IPS-NIHi11 (cell line): ENCODE data around the gene PTDSS2.
"Not testable (repeated sequence)": the region's sequence is repeated elsewhere in the genome, so short reads cannot be mapped to it uniquely, and the experiment has no call there.

Experiments used
- DNase-seq: peaks from one replicate; pipeline ENCODE4 v3.0.0; 2012; ENCODE audit warnings: mixed read lengths, low spot score

PTDSS2 gene

DNA sequence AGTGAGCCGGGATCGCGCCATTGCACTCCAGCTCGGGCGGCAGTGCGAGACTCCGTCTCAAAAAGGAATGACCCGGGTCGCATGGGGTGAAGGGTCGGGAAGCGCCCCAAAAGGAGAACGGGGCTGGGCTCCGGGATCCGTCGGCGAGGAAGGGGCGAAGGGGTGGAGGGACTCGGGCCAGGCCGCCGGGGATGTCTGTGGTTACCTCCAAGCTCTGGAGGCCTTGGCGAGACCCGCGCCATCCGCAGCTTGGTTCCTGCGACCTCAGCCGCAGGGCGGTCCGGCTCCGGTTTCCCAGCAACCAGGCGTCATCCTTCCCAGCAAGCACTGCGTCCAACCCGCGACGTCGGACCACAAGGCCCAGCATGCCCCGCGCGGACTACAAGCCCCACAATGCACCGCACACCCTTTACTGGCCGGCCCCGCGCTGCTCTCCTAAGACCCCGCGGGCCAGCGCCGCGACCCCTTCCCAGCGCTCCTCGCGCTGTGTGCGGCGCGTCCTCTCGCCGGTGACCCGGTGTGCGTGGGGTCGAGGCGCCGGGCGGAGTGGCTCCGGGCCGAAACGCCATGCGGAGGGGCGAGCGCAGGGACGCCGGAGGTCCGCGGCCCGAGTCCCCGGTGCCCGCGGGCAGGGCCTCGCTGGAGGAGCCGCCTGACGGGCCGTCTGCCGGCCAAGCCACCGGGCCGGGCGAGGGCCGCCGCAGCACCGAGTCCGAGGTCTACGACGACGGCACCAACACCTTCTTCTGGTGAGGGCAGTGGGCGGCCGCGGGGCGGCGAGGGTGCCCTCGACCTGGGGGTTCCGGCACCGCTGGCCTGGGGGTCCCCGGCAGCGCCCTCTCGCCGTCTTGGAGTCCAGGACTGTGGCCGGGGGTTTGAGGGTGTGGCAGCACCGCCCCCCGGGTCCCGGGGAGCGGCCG is at the start of gene PTDSS2:
PTDSS2 (plus strand) TSS at position 391 of the 920 bp plus-strand sequence; CDS start at position 568, 177 bp downstream.
- peak; percentile 90 for DNase-seq

DNA sequence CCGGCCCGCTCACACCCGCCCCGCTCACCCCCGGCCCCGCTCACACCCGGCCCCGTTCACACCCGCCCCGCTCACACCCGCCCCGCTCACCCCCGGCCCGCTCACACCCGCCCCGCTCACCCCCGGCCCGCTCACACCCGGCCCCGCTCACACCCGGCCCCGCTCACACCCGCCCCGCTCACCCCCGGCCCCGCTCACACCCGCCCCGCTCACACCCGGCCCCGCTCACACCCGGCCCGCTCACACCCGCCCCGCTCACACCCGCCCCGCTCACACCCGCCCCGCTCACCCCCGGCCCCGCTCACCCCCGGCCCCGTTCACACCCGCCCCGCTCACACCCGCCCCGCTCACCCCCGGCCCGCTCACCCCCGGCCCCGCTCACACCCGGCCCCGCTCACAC is 48.9 kb upstream of the PTDSS2 start:
- DNase-seq, result not testable (repeated sequence)

DNA sequence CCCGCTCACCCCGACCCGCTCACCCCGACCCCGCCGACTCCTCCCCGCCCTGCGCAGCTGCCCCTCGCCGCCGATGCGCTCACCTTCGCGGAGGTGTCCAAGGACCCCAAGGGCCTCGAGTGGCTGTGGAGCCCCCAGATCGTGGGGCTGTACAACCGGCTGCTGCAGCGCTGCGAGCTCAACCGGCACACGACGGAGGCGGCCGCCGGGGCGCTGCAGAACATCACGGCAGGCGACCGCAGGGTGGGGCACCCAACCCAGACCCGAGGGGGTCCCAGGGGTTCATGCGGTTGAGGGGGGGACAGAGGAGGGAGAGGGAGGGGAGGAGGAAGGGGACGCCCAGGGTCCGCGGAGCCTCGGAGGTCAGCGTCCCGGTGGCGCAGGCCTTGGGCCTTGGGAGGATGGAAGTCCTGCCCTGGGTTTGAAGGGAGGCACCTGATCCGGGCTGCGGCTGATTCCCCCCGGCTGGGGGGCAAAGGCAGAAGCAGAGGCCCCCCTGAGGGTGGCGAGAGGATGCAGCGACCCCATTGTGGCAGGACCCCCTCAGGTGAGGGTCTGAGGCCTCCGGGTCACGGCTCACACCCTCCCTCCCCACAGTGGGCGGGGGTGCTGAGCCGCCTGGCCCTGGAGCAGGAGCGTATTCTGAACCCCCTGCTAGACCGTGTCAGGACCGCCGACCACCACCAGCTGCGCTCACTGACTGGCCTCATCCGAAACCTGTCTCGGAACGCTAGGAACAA is 46.9 kb upstream of the PTDSS2 start:
- DNase-seq, result no peak

DNA sequence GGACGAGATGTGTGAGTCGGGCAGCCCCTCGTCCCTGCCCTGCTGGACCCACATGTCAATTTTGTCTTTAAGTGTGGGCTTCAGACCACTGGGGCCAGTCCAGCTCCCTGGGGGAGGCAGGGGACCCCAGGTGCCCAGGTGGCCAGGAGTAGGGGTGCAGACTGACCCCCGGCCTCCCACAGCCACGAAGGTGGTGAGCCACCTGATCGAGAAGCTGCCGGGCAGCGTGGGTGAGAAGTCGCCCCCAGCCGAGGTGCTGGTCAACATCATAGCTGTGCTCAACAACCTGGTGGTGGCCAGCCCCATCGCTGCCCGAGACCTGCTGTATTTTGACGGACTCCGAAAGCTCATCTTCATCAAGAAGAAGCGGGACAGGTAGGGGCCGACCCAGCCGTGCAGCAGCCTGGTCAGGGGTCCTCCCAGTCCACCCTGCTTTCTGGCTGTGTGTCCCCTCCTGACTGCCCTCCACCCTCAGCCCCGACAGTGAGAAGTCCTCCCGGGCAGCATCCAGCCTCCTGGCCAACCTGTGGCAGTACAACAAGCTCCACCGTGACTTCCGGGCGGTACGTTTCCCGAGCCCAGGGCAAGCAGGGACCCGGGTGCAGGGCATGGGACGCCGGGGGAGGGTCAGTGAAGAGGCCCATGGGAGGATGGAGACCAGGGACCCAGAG is 46.2 kb upstream of the PTDSS2 start:
- DNase-seq, result no peak

DNA sequence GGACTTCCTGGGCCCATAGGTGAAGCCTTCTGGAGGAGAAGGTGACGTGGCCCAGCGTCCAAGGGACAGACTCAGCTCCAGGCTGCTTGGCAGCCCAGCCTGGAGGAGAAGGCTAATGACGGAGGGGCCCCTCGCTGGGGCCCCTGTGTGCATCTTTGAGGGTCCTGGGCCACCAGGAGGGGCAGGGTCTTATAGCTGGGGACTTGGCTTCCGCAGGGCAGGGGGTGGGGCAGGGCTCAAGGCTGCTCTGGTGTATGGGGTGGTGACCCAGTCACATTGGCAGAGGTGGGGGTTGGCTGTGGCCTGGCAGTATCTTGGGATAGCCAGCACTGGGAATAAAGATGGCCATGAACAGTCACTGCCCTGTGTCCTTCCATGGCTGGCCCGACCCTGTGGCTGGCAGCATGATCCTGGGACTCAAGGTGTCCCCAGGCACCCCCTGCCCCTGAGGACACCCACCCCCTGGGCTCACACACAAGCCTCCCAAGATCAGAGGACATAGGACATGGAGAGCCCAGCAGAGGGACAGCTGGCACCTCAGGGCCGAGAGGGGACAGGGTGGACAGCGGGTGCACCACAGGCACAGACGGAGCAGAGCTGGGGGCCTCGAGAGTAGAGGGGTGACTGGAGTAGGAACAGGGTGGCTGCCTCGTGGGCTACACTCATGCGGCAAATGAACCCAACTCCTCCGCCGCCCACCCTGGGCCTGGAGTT is 45.4 kb upstream of the PTDSS2 start:
- no peak for DNase-seq

DNA sequence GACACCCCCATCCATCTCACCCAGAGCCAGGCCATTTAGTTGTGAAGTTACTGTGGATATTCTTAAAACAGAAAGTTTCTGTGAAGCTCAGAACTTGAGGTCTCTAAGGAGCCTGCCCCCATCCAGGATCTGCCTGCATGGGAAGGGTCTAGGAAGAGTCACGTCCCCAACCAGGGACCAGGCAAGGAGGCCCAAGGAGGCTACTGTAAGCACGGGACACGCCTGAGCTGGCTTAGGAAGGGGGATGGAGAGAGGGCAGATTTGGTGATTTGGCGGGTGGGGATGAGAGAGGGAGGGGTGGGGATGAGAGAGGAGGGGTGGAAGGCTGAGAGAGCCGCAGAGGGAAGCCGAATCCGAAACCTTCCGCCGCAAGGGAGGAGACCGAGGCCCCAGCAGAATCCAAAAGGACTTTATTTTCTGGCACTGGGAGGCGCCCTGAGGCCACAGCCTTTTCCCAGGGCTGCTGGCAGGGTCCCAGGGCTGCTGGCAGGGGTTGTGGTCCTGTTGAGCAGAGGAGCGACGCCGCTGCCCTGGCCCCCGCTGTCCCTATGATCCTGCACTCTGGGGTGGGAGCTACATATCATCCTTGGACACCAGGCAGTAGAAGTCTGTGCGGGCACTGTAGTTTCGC is 44.6 kb upstream of the PTDSS2 start:
- no peak for DNase-seq

DNA sequence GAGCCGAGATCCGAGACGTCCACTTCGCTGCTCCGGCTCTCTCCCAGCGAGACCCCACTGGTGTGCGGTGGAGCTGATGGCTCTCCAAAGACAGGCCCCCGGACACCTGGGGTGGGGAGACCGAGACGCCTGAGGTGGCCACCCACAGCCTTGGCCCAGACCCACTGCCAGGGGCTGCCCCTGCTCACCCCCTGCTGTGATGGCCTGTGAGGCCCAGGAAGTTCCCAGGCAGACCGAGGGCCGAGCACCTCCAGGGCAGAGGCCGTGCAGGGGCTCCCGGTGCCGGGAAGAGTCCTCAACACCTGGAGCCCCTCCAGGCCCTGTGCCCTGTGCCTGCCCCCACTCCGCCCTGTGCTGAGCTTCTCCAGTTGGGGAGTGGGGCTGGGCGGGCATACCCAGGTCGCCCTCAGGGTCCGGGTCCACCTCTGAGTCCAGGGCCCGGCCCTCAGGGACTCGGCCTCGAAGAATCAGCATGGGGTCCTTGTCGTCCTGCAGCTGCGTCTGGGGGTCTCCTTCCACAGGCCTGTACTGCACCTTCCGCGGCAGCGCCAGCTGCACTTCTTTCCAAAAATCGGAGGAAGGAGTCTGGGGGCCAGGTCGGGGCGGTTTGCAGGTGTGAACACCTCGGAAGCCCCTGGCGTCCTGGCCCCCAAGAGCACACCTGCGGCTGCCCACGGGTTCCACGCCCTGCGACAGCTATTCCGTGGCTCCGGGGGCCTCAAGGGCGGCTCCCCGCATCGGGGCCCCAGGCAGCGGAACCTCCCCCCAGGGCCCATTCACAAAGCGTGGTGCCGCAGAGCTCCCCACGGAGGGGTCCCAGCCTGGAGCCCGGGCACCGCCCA is 43.9 kb upstream of the PTDSS2 start:
- no peak for DNase-seq

DNA sequence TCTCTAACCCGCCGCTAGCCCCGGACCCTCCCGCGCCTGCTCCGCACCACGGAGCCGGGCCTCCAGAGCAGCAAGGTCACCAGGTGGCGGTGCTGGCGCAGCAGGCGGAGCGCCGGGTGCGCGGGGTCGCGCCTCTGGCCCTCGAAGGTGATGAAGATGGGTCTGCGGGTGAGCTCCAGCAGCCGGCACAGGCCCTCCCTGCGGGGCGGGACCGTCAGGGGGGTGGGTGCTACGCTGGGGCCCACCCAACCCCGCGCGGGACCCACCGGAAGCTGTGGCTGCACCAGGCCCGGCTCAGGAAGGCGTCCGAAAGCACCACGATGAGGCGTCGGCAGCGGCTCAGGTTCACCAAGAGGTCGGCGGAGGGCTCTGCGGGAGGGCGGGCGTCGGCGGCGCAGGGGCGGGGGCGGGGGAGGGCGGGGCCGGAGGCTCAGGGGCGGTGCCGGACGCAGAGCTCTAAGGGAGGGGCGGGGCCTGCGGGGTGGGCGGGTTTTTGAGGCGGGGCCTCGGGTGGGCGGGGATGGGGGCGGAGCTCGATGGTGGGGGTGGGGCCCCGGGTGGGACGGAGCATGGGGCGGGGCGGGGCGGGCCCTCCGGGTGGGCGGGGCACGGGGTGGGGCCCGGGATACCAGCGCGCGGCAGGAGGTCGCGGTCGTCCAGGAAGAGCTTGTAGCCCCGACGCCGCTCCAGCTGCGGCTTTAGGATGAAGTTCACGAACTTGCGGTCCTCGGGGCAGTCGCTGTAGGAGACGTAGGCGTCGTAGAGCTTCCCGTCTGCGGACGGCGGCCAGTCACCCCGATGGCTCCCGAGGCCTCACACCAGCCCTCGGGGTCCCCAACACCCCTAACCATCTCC is 43.1 kb upstream of the PTDSS2 start:
- peak; percentile 94 for DNase-seq

DNA sequence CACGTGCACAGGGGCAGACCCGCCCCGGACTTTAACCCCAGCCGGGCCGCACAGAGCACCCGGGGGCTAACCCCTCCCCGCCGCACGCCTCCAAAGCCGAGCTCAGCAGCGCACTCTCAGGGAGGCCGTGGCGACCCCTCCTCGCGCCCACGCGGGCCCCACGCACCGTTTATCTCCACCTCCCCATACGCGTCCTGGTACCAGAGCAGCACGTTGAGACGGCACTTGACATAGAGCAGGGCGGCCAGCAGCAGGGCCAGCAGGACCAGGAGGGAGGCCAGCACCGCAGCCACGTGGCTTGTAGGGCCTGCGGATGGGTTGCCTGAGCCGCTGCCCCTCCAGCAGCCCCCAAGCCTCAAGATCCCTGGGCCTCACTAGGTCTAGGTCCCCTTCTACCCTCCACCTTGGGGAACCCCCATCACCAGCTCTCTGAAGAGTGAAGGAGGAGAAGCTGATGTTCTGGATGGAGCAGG is 42.4 kb upstream of the PTDSS2 start:
- DNase-seq, result no peak

DNA sequence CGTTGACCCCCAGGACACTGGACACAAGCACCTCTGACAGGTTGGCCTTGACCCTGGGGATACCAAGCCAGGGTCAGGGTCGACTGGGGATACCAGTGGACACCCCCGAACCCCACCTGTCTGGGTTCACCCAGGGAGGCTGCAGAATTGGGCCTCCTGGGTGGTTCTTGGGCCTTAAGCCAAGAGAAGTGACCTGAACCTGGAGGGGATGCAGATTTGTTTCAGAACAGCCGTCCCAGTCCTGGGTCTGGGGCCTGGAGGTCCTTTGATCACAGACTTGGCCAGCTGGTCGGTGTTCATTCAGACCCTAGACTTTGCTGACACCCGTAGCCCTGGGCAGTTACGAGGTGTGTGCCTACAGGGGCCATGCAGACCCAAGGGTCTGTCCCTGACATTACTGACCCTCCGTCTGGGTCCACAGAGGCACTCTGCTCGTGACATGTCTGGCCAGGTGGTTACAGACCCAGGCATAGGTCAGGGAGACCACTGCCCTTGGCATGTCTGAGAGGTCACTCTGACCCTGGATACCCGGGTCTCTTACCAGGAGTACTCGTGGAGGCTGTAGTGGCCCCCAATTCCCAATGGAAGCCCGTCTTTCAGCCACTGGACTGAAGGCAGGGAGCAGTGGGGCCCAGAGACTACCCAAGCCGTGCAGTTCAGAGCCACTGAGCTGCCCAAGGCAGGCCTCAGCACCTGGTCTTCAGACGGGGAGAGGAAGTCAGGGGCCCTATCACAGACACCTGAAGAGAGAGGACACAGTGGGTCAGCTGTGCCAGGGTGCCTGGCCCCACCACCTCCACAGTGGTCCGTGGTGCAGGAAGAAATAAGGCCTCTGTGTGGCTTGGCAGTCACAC is 41.7 kb upstream of the PTDSS2 start:
- no peak for DNase-seq

DNA sequence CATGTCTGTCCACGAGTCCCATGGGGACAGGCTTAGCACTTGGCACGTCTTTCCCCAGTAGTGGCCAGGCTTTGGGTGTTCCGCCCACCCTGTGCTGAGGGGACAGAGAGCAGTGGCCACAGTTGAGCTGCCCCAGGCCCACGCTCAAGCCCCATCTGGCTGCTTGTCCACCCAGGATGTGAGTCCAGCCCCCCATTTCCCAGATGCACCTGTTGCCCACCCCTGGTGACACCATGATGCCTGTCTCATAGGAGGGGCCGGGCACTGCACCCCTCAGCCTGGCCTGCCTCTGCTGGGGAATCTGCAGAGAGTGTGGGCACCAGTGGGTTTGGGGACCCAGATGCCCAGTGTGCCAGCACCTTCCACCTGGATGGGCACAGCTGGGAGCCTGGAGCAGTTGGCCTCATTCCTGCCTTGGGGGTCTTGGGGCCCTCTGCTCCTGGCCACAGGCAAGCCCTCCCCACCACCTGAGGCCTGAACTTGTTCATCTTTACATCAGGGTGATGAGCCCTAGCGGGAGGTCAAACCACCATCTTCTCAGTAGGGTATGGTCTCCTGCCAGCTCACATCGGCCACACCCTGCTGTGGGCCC is 41.0 kb upstream of the PTDSS2 start:
- DNase-seq, result no peak

DNA sequence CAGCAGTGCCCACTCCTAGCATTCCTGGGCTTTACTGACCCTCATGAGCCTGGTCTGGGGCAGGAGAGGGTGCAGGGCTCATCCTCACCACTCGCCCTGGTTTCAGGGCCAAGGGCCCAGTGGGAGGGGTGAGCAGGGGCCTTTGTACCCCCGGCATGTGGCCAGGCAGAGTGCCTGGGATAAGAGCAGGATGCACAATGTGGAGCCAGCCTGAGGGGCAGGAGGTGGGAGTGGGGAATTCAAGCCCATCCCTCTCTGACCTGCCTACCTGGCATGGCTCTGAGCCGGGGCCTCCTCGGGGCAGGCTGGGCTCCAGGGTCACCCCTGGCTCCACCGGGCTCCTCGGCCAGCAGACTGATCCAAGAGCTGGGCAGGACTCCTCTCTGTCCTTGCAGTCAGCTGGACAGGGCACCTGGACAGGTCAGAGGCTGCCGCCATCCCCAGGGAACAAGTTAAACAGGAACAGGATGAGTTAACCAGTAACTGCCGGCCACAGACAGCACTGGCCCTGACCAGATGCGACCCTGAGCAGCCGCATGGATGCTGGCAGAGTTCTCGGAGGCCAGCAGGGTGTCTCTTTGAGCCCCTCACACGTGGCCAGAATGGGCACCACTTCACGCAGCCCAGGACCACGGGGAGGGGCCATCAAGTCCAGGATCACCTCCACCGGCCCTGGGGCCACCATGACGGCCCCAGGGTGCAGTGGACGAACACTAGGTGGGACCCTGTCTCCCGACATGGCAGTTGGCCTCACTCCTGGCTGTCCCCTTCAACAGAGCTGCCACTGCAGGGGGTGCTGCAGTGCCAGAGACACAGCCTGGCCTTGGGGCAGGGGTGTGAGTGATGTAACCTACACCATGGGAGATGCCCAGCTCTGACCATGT is 40.2 kb upstream of the PTDSS2 start:
- no peak for DNase-seq

DNA sequence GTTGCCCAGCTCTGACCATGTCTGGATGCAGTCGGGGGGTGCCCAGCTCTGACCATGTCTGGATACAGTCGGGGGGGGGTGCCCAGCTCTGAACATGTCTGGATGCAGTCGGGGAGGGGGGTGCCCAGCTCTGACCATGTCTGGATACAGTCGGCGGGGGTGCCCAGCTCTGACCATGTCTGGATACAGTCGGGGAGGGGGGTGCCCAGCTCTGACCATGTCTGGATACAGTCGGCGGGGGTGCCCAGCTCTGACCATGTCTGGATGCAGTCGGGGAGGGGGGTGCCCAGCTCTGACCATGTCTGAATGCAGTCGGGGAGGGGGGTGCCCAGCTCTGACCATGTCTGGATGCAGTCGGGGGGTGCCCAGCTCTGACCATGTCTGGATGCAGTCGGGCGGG is 39.4 kb upstream of the PTDSS2 start:
- DNase-seq, result not testable (repeated sequence)

DNA sequence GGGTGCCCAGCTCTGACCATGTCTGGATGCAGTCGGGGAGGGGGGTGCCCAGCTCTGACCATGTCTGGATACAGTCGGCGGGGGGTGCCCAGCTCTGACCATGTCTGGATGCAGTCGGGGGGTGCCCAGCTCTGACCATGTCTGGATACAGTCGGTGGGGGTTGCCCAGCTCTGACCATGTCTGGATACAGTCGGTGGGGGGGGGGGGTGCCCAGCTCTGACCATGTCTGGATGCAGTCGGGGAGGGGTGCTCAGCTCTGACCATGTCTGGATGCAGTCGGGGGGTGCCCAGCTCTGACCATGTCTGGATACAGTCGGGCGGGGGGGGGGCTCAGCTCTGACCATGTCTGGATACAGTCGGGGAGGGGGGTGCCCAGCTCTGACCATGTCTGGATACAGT is 38.6 kb upstream of the PTDSS2 start:
- DNase-seq, result not testable (repeated sequence)

DNA sequence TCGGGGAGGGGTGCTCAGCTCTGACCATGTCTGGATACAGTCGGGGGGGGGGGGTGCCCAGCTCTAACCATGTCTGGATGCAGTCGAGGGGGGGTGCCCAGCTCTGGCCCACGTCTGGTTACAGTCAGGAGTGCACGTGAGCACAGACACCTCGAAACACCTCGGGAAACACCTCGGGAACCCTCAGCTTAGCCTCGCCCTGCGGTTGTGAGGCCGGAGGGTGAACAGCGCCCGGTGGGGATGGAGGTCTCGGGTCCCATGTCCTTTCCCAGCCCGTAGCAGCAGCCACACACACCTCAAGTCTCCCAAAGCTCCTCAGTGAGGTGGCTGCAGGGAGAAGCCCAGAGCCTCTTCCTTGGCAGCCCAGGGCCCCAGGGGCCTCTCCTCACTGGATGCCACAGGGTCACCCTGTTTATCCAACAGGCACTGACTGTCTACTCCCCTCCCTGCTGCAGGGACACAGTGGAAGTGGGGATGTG is 37.4 kb upstream of the PTDSS2 start:
- no peak for DNase-seq

DNA sequence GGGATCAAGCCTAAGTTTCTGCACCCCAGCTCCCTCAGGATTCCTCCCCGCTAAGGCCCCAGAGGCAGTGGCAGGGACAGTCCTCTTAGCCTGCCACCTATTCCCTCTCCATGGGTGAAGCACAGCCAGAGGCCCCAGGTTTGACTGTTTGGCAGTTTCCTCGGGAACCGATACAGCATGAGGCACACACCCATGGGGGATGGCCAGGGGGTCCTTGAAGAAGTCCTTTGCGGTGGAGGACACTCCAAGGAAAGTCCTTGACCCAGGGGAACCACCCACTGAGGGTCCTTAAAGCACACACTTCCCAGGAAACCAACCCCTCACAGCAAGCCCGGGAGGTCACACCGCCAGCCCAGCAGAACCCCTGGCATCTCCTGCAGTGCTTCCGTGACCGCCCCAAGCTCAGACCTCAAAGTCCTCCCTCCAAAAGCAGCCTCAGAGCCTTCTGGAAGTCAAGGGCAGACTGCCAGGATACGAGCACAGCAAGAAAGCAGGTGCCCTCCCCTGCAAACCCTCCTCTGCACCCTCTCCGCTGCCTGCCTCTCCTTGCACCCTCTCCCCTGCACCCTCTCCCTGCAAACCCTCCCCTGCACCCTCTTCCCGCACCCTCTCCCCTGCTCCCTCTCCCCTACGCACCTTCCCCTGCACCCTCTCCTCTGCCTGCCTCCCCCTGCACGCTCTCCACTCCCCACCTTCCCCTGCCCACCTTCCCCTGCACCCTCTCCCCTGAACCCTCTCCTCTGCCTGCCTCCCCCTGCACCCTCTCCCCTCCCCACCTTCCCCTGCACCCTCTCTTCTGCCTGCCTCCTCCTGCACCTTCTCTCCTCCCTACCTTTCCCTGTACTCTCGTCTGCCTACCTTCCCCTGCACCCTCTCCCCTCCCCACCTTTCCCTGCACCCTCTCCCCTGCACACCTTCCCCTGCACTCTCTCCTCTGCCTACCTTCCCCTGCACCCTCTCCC is 36.7 kb upstream of the PTDSS2 start:
- no peak for DNase-seq
